Prostate gland (tissue), 2 donors: ENCODE data around the gene ULBP1. TPM values are rescaled to one million over a fixed set of nuclear protein-coding genes. Genes with fewer than 3 reads are reported as not detected.
"Not testable (repeated sequence)": the region's sequence is repeated elsewhere in the genome, so short reads cannot be mapped to it uniquely, and the experiment has no call there.

Experiments used
- DNase-seq: peaks from one replicate; pipeline ENCODE4 v3.0.0-alpha.2; 2019; ENCODE audit warnings: low spot score
- H3K27ac ChIP-seq, 2 donors: fragments of 200-600 bp; sonication (generic); 2 replicates each; pipeline ENCODE4 v1.5.1; 2017 to 2019
- H3K27me3 ChIP-seq: fragments of 200-600 bp; sonication (generic); replicated peaks from 2 replicates; pipeline ENCODE4 v1.5.1; 2019; ENCODE audit not compliant: insufficient read depth
- H3K36me3 ChIP-seq, 2 donors: fragments of 200-600 bp; sonication (generic); 1 replicate in 1 of 2; 2 replicates in 1 of 2; pipeline versions ENCODE4 v1.5.1 to v1.8.1; 2017 to 2019
- H3K4me1 ChIP-seq: fragments of 200-600 bp; sonication (generic); replicated peaks from 2 replicates; pipeline ENCODE4 v1.5.1; 2019
- H3K4me3 ChIP-seq, 2 donors: fragments of 200-600 bp; sonication (generic); 2 replicates each; pipeline ENCODE4 v1.5.1; 2017 to 2019
- H3K9me3 ChIP-seq: fragments of 200-600 bp; sonication (generic); 2 replicates; pipeline ENCODE4 v1.5.1; 2017
- CTCF ChIP-seq, 4 experiments: fragments of 200-600 bp in 2 of 4; fragments of 450-650 bp in 2 of 4; sonication (generic) in 2 of 4; IDR thresholded peaks; 1 replicate in 3 of 4; 2 replicates in 1 of 4; pipeline ENCODE4 v1.5.1; 2016 to 2019; ENCODE audit warnings: antibody characterized with exemption in 4 of 4, mild to moderate bottlenecking in 2 of 4, moderate library complexity in 2 of 4
- POLR2A ChIP-seq: fragments of 450-650 bp; IDR thresholded peaks from one replicate; pipeline ENCODE4 v1.6.1; 2016; ENCODE audit warnings: antibody characterized with exemption, mild to moderate bottlenecking
- POLR2AphosphoS5 ChIP-seq: sonication (generic); formaldehyde crosslinking; IDR thresholded peaks from one replicate; pipeline ENCODE4 v1.6.1; 2017; ENCODE audit warnings: antibody characterized with exemption
- WGBS: methylation state at CpG from one replicate; pipeline ENCODE4 v1.1.5; 2018; 5-methylcytosine and 5-hydroxymethylcytosine counted together
- intact Hi-C: fragments of 100-400 bp; cut with DNase I; formaldehyde crosslinking; loops from one replicate; pipeline ENCODE4 v1.14.2; 2022
- total RNA-seq, 2 donors: library from RNA; depleted of rRNA; stranded (reverse); fragments of >200 nt; gene quantifications; one replicate each; pipeline ENCODE4 v1.1.0, GENCODE V29; 2016

ULBP1 gene
- total RNA-seq, 2 donors from 2014 or later = 2.8 TPM; not detected in 1

- Histone ChIP-seq H3K27ac (no peak overlapping the region), H3K4me1 (no peaks in the 10 kb centered on the region), H3K9me3 (no peaks in the 10 kb centered on the region), H3K27me3 (peaks cover 8% of the 10 kb centered on the region), H3K4me3 (no peak overlapping the region), H3K36me3 (no peaks in the 10 kb centered on the region)
- TF ChIP-seq POLR2AphosphoS5 (no peak), POLR2A (no peak), CTCF (IDR thresholded peaks at IDR 0.05) (no peak)
- intact Hi-C loops = no loop called here
- no peak for DNase-seq
- WGBS = 44% methylated on average over 8 of the region's 8 CpGs
These were observed 13.3 kb upstream of the ULBP1 start for GRCh38 chr6:149950423-149950822.

DNA sequence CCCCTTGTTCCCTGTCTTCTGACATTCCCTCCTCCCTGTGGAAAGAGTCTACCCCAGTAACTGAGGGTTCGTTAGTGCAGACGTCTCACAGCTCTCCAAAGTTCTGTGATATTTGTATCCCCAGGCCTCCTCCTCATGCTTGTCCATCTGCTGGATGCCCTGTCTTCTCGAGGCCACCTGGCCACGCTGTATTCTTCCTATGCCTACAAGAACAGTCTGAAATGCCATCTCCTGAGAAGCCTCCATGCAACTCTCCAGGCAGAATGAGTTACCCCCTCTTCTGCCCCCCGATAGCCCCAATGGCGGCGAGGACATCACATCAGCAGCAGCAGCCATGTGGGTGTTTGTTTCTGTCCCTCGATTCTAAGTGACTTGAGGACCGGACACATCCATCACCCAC lies 12.6 kb upstream of the ULBP1 start:
- intact Hi-C loops = no loop called here
- no peaks in the 10 kb centered on the region for H3K9me3 ChIP-seq
- no peak overlapping the region for H3K27ac ChIP-seq
- DNase-seq = no peak
- no peaks in the 10 kb centered on the region for H3K4me1 ChIP-seq
- TF ChIP-seq CTCF (IDR thresholded peaks at IDR 0.05) = no peak
- TF ChIP-seq POLR2AphosphoS5 = no peak
- TF ChIP-seq POLR2A = no peak
- peaks cover 14% of the 10 kb centered on the region for H3K27me3 ChIP-seq
- 74% methylated on average over 9 of the region's 9 CpGs for WGBS
- H3K4me3 ChIP-seq = no peak overlapping the region
- H3K36me3 ChIP-seq = no peaks in the 10 kb centered on the region

GRCh38 chr6:149951626-149952025 lies 12.1 kb upstream of the ULBP1 start:
- H3K4me3 ChIP-seq = no peak overlapping the region
- peaks cover 15% of the 10 kb centered on the region for H3K27me3 ChIP-seq
- H3K9me3 ChIP-seq = no peaks in the 10 kb centered on the region
- 70% methylated on average over 3 of the region's 3 CpGs for WGBS
- H3K27ac ChIP-seq = no peak overlapping the region
- H3K4me1 ChIP-seq = no peaks in the 10 kb centered on the region
- no peaks in the 10 kb centered on the region for H3K36me3 ChIP-seq
- TF ChIP-seq CTCF (IDR thresholded peaks at IDR 0.05) (no peak), POLR2AphosphoS5 (no peak), POLR2A (no peak)
- DNase-seq = no peak
- intact Hi-C loops = no loop called here

- H3K4me1 ChIP-seq, intact Hi-C loops, H3K4me3 ChIP-seq, H3K27ac ChIP-seq, H3K9me3 ChIP-seq, H3K36me3 ChIP-seq, DNase-seq: not testable (repeated sequence)
- WGBS = 30% methylated on average over 2 of the region's 2 CpGs
- peaks cover 18% of the 10 kb centered on the region for H3K27me3 ChIP-seq
These were observed 10.4 kb upstream of the ULBP1 start for GRCh38 chr6:149953390-149953789.

- intact Hi-C loops, DNase-seq: not testable (repeated sequence)
- WGBS = under 1% methylated on average over 6 of the region's 10 CpGs
These were observed 9.8 kb upstream of the ULBP1 start for GRCh38 chr6:149953934-149954327.

GRCh38 chr6:149954328-149954983 lies 9.3 kb upstream of the ULBP1 start:
- H3K27me3 ChIP-seq = peaks cover 18% of the 10 kb centered on the region
- H3K4me3 ChIP-seq, DNase-seq, H3K9me3 ChIP-seq, intact Hi-C loops, H3K27ac ChIP-seq, H3K36me3 ChIP-seq, H3K4me1 ChIP-seq: not testable (repeated sequence)
- 3% methylated on average over 26 of the region's 53 CpGs for WGBS

More at GRCh38 chr6:149953934-149954327, 9.8 kb upstream of the ULBP1 start:
- H3K4me1 ChIP-seq, H3K36me3 ChIP-seq, H3K27ac ChIP-seq, H3K4me3 ChIP-seq, H3K9me3 ChIP-seq: not testable (repeated sequence)
- peaks cover 18% of the 10 kb centered on the region for H3K27me3 ChIP-seq

DNA sequence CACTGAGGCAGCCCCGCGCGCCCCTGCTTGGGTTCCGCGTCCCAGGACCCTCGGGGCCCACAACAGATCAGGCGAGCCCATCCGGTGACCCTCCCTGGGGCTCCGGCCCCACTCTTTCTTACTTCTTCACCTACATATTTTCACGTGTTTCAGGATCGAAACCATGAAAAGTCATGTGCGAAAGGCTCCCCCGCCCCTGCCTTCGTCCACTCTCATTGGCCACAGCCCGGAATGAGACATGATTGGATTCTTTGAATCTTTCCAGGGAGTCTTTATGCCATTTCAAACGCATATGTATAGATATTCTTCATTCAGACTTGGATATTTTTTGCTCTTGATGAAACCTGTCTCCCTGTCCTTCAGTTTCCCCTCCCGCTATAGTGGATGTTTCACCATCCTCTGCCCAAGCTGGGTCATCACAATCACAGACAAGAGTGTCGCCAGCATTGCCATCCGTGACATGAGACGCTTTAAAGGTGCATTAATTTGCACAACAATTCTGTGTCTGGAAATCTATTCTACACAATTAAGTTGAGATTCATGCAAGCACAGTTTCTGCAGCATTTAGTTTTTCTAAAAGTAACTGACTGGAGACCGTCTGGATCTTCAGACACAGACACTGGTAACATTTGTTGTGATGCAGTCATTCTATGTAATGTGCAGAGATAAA lies 8.6 kb upstream of the ULBP1 start:
- H3K9me3 ChIP-seq, H3K36me3 ChIP-seq, intact Hi-C loops, DNase-seq, H3K4me1 ChIP-seq, H3K27ac ChIP-seq, H3K4me3 ChIP-seq: not testable (repeated sequence)
- H3K27me3 ChIP-seq = peaks cover 18% of the 10 kb centered on the region
- 9% methylated on average over 13 of the region's 21 CpGs for WGBS

GRCh38 chr6:149955654-149956317 lies 8.0 kb upstream of the ULBP1 start:
- H3K4me3 ChIP-seq, intact Hi-C loops, H3K9me3 ChIP-seq, H3K4me1 ChIP-seq, H3K36me3 ChIP-seq, DNase-seq, H3K27ac ChIP-seq: not testable (repeated sequence)
- WGBS = 25% methylated on average over 7 of the region's 7 CpGs
- H3K27me3 ChIP-seq = peaks cover 18% of the 10 kb centered on the region

- intact Hi-C loops, H3K4me1 ChIP-seq, H3K9me3 ChIP-seq, H3K4me3 ChIP-seq, DNase-seq, H3K27ac ChIP-seq, H3K36me3 ChIP-seq: not testable (repeated sequence)
- WGBS = 43% methylated on average over 3 of the region's 3 CpGs
- H3K27me3 ChIP-seq = peaks cover 18% of the 10 kb centered on the region
These were observed 5.6 kb upstream of the ULBP1 start for GRCh38 chr6:149958124-149958523.
